HS-5 (cell line): ENCODE data around the gene RYR2.
"Not testable (repeated sequence)": the region's sequence is repeated elsewhere in the genome, so short reads cannot be mapped to it uniquely, and the experiment has no call there.

Source experiments
- DNase-seq: peaks from one replicate; pipeline ENCODE4 v3.0.0-alpha.2; 2012; ENCODE audit warnings: low read depth

The RYR2 gene

GRCh38 chr1:237258871-237259270 lies 216.9 kb downstream of the RYR2 start:
- no peak for DNase-seq

DNA sequence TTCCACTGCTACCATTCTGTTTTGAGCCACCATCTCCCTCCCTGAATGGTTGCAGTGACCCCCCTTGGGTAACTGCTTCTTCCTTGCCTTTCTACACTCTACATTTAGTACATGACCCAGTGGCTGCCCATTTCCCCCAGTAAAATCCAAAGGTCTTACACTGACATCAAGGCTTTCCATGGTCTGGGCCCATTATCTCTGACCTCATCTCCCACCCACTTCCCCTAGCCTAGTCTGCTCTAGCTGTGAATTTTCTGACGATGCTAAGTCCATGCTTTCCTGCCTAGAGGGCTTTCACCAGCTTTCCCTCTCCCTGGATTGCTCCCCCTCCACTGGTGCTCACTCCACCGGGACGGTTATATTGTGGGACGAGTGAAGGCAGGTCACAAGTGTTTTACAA lies 219.2 kb downstream of the RYR2 start:
- DNase-seq, result no peak

- DNase-seq, result no peak
Measured at GRCh38 chr1:237267743-237268142, 225.8 kb downstream of the RYR2 start.

DNA sequence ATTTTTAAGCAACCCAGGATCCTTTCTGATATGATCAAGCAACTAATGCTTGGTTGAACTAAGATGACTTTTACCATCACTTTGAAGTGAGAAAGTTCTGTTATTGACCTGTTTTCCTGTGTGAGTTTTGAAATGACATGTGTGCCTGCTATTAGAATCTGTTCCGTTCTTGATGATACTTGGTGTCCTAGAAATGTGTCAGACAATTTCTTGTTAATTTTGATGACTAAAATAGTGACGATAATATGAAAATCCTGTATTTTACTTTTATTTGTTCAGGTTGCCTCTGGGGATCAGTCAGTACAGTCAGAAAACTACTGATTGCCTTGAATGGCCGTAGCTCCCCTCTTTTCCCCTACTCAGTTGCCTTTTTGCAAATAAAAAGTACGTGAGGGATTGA lies 228.0 kb downstream of the RYR2 start:
- no peak for DNase-seq

DNA sequence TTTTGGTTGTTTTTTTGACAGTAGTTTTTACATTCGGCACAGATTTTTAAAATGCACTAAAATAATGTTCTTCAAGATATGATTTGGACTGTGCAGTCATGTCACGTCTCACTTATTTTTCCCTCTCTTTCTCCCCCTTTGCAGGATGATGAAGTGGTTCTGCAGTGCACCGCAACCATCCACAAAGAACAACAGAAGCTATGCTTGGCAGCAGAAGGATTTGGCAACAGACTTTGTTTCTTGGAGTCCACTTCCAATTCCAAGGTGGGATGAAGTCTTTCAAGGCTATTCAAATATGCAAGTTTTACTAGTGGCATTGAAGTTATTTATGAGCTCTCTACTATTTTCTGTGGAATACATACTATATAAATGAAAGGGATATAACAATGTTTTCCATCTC lies 228.4 kb downstream of the RYR2 start:
- no peak for DNase-seq

GRCh38 chr1:237277994-237278393 lies 236.0 kb downstream of the RYR2 start:
- DNase-seq, result not testable (repeated sequence)

- DNase-seq, result no peak
Measured at GRCh38 chr1:237279629-237280028, 237.6 kb downstream of the RYR2 start.

DNA sequence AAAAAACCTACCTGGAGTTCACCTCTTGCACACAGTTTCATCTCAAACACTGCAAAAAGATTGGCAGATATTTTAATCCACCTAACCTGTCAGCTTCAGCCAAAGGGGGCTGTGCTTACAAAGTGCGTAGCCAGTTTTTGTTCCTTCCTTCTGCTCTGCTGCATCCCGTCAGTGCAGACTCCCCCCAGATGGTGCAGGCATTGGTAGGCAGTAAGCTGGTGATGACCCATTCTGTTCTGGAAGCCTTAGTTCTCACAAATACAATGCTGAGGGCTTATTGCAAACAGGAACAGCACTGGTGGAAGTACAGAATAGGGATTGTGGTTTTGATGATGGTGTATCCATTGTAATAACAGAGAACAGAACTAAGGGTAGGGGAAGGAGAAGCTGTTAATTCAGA lies 239.5 kb downstream of the RYR2 start:
- DNase-seq, result no peak

DNA sequence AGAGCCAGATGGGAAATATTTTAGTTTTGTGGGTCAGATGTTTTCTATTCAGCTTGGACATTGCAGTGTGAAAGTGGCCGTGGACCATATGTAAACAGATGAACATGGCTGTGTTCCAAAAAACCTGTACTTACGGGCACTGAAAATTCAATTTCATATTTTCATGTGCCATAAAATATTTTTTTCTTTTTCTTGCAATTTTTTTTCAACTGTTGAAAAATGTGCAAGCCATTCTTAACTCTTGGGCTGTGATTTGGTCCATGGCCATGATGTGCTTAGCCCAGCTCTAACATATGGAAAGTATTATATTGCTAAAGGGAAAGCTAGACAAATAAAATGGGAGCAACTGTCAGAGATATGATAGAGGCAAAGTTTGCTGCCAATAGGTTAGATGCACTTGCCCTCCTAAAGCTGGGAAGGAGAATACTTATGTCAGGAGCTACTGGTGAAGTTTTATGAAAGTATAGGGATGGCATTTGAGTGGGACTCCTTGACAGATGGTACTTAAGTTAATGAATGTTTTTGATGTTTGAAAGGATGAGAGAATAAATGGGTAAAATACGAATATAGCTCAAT lies 240.3 kb downstream of the RYR2 start:
- DNase-seq, result no peak

- DNase-seq, result no peak
Measured at GRCh38 chr1:237287876-237288521, 246.0 kb downstream of the RYR2 start.

- no peak for DNase-seq
Measured at GRCh38 chr1:237293804-237294203, 251.8 kb downstream of the RYR2 start.

GRCh38 chr1:237296861-237297260 lies 254.9 kb downstream of the RYR2 start:
- DNase-seq, result no peak

GRCh38 chr1:237300642-237301041 lies 258.7 kb downstream of the RYR2 start:
- no peak for DNase-seq

DNA sequence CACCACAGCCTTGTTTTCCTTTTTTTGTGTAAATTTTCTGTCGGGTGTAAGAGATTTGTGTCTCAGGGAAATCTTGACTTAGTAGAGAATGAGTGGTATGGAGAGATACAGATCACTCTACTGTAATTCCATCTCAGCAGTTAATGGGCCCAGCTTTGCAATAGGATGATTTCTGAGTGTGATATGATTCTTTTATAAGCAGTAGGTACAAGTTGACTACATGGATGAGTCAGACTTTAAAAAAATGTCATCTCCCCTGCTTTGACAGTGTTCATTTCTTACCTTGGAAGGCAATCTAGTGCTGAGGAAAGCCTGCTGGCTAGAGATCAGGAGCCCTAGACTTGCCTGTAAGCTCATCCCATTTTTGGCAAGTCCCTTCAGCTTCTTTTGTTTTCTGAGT lies 261.9 kb downstream of the RYR2 start:
- DNase-seq, result no peak

DNA sequence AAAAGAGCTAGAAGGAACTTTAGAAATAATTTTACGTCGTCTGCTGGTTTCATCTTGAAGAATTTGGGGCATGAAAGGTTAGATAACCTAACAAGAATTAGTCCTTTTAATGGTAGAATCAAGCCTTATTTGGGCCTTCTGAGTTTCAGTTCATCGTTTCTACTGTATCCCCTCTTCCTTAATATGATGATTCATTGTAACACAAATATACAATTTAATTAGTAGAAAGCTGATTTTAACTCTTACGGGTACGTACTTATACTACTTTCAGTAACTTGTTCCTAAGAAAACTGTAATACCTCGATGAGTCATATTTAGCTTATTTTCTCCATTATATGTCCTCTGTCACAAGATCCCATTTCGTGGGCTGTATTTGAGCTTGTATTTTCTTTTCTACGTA lies 264.7 kb downstream of the RYR2 start:
- DNase-seq, result no peak

GRCh38 chr1:237309595-237310118 lies 267.7 kb downstream of the RYR2 start:
- no peak for DNase-seq

- no peak for DNase-seq
Measured at GRCh38 chr1:237316352-237316751, 274.4 kb downstream of the RYR2 start.

DNA sequence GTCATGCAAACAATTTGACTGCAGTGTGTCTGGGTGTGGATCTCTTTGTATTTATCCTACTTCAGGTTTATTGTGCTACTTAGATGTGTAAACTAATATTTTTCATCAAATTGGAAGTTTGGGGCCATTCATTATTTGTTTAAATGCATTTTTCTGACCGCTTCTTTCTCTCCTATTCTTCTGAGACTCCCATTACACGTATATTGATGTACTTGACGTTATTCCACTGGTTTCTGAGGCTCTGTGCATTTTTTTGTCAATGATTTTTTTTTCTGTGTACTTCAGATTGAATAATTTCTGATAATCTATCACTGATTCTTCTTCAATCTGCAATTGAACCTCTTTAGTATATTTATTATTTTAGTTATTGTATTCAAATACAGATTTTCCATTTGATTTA lies 276.8 kb downstream of the RYR2 start:
- DNase-seq, result no peak

DNA sequence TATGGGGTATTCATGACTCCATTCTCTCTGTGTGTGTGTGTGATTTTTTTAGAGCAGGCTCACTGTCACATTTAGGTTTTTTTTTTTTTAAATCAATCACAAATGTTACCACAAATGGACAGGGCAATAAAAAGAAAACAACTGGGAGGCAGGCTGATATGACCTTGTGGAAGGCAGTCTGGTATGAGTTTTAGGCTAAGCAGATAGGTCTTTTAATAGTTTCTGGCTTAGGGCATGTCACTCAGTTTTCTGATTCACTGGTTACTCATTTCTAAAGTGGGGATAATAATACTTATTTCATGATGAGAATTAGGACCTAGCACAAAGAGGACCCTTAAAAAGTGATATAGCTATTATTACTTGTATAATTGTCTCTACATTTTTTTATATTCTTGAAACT lies 278.9 kb downstream of the RYR2 start:
- no peak for DNase-seq

DNA sequence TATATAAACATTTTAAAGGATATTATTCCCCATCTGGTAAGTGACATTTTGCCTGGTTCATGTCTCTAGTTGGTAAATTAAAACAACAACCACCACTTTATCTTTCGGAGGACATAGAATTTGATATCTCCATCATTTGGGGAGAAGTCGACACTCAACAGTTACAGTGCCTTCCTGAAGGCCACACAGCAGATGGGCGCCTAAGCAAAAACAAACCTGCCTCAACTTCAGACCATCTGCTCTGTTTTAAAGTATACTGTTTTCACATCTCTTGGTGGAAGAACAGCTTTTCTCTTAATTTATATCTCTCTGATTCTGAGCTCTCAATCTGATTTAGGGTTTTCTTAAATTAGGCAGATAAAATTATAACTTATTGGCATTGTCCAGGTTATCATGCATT lies 282.2 kb downstream of the RYR2 start:
- no peak for DNase-seq

- no peak for DNase-seq
Measured at GRCh38 chr1:237327061-237327460, 285.1 kb downstream of the RYR2 start.

- DNase-seq, result no peak
Measured at GRCh38 chr1:237340892-237341291, 298.9 kb downstream of the RYR2 start.

GRCh38 chr1:237341391-237341790 lies 299.4 kb downstream of the RYR2 start:
- no peak for DNase-seq

- DNase-seq, result no peak
Measured at GRCh38 chr1:237342730-237343129, 300.7 kb downstream of the RYR2 start.
